WI38 (cell line): ENCODE results near the gene KRTAP6-1.

Experiments used
- H3K4me3 ChIP-seq: 2 replicates; pipeline ENCODE4 v1.5.1; 2011; ENCODE audit warnings: low read depth, mild to moderate bottlenecking, control low read depth, low read length
- CTCF ChIP-seq: IDR thresholded peaks from 2 replicates; pipeline ENCODE4 v1.5.1; 2012; ENCODE audit warnings: low read depth, mild to moderate bottlenecking, control low read depth, low read length

Gene KRTAP6-1

GRCh38 chr21:30612132-30612531, 1.6 kb downstream of the KRTAP6-1 start:
- no peak overlapping the region for H3K4me3 ChIP-seq
- no peak for TF ChIP-seq CTCF

- H3K4me3 ChIP-seq = no peak overlapping the region
- TF ChIP-seq CTCF = no peak
These were observed 7.8 kb downstream of the KRTAP6-1 start for GRCh38 chr21:30605968-30606367.

GRCh38 chr21:30600787-30601186, 12.9 kb downstream of the KRTAP6-1 start, which contains the start of gene KRTAP22-1:
Gene KRTAP22-1, plus strand, starts transcription at chr21:30601087.
- H3K4me3 ChIP-seq = no peak within 1 kb of the TSS
- TF ChIP-seq CTCF = no peak

GRCh38 chr21:30598802-30599201, 14.9 kb downstream of the KRTAP6-1 start, which contains the start of gene KRTAP6-2:
Gene KRTAP6-2, minus strand, starts transcription at chr21:30598902. Its CDS starts 28 bp downstream, at chr21:30598874.
- TF ChIP-seq CTCF = no peak

GRCh38 chr21:30592140-30592539, 21.6 kb downstream of the KRTAP6-1 start, which contains the start of gene KRTAP6-3:
Gene KRTAP6-3, plus strand, starts transcription at chr21:30592440. Its CDS starts 6 bp downstream, at chr21:30592446.
- no peak for TF ChIP-seq CTCF
- H3K4me3 ChIP-seq = no peak within 1 kb of the TSS

More at GRCh38 chr21:30598802-30599201, 14.9 kb downstream of the KRTAP6-1 start, which contains the start of gene KRTAP6-2:
- H3K4me3 ChIP-seq = no peak within 1 kb of the TSS

GRCh38 chr21:30590297-30590696, 23.4 kb downstream of the KRTAP6-1 start, which contains the start of gene KRTAP22-2:
Gene KRTAP22-2, minus strand, starts transcription at chr21:30590397.
- H3K4me3 ChIP-seq = no peak within 1 kb of the TSS

More at GRCh38 chr21:30590297-30590696, 23.4 kb downstream of the KRTAP6-1 start, which contains the start of gene KRTAP22-2:
- TF ChIP-seq CTCF = no peak
